GM20431 (cell line): ENCODE measurements around the gene PPARGC1A.

Source experiments
- in situ Hi-C: fragments of 300-500 bp; cut with MseI, MboI; formaldehyde crosslinking; loops from one replicate; pipeline ENCODE4 v1.15.0; 2020; ENCODE audit warnings: low sequenced_read_pairs; ENCODE audit not compliant: unreplicated experiment

PPARGC1A gene, protein sequence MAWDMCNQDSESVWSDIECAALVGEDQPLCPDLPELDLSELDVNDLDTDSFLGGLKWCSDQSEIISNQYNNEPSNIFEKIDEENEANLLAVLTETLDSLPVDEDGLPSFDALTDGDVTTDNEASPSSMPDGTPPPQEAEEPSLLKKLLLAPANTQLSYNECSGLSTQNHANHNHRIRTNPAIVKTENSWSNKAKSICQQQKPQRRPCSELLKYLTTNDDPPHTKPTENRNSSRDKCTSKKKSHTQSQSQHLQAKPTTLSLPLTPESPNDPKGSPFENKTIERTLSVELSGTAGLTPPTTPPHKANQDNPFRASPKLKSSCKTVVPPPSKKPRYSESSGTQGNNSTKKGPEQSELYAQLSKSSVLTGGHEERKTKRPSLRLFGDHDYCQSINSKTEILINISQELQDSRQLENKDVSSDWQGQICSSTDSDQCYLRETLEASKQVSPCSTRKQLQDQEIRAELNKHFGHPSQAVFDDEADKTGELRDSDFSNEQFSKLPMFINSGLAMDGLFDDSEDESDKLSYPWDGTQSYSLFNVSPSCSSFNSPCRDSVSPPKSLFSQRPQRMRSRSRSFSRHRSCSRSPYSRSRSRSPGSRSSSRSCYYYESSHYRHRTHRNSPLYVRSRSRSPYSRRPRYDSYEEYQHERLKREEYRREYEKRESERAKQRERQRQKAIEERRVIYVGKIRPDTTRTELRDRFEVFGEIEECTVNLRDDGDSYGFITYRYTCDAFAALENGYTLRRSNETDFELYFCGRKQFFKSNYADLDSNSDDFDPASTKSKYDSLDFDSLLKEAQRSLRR

DNA sequence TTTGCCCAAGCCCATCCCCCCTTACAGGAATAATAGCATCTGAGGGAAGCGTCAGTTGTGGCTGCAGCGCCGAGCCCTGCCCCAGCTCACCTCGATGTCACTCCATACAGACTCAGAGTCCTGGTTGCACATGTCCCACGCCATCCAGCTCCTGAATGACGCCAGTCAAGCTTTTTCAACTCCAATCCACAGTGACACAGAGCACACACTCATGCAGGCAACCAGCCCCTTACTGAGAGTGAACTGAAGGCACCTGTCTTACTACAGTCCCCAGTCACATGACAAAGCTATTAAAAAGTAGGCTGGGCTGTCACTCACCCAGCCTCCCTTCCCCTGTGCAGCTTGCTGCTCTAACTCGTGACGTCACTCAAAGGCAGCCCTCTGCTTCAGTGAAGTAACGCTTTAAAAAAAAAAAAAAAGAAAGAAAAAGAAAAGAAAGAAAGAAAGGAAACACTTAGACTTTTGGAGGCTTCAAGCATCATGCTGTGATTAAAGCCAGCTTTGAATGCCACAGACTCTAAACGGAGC, at the start of gene PPARGC1A:
Gene PPARGC1A (minus strand): TSS at position 234 of the 528 bp plus-strand sequence. CDS start 90 bp downstream, at position 144.
- in situ Hi-C loops: no loop called here

DNA sequence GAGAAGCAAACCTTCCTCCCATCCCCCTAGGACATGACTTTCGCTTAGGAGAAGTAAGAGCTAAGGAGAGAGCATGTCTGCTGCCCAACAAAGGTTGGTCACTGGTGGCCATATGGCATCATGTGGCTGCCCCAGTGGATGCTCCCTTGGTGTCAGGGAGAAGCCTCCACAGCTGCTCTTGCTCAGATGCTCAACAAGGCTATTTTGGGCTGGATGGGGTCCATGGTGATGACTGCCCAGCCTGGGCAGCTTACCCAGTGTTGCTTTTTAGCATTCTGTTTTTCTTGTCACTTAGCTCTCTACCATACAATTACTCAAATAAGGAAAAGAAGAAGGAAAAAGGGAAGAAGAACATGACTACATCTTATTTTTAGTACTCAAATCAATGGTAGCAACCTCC, 48.9 kb upstream of the PPARGC1A start:
- in situ Hi-C loops: no loop called here

DNA sequence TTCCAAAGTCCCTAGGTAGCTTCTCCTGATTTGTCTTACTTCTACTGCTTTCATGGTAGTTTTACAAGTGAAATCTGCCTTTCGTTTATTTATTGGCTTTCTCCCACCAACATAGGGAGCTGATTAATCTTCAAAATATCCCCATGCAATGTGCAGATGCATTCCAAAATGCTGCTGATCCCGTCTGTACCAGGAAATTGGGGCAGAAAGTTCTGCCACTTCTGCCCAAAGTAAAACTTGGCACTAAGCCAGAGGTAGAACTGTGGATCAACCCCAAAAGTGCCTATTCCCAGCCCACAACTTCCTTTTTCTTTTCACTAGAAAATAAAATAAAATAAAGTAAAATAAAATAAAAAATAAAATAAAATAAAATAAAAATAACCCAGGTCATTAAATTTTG, 47.3 kb upstream of the PPARGC1A start:
- in situ Hi-C loops: no loop called here

DNA sequence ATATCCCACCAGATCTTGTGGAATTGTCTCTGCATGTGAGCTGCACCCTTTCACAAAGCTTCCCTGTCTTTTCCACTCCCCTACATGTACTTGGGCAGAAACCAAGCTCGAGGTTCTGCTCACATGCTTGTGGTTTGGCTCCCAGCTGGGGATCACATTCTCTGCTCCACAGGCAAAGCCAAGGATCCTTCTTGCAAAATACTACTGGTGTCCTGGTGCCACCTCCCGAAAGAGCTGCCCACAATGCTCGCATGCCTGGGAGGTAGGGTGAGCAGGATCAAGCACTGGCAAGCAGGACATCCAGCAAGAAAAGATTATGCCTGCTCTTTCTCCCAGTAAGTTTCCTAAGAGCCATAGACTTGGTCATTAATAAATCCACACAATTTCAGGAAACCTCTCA, 45.1 kb upstream of the PPARGC1A start:
- in situ Hi-C loops: no loop called here

DNA sequence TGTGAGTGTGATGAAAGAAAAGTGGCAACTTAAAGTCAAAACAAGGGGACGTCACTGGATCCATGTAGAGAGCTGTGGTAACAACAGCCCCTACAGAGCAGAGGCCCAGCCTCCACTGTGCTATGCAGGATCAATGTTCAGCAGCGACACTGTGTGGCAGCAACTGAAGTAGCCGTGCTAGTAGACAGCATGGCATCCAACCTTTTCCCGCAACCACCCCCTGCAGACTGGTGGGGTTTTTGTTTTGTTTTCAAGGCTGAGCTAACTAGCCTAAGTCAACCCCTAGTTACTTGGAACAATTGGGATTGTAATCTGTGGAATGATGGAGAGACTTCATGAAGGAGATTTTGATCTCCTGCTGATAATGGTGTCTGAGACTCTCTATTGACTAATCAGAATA, 44.4 kb upstream of the PPARGC1A start:
- in situ Hi-C loops: no loop called here

DNA sequence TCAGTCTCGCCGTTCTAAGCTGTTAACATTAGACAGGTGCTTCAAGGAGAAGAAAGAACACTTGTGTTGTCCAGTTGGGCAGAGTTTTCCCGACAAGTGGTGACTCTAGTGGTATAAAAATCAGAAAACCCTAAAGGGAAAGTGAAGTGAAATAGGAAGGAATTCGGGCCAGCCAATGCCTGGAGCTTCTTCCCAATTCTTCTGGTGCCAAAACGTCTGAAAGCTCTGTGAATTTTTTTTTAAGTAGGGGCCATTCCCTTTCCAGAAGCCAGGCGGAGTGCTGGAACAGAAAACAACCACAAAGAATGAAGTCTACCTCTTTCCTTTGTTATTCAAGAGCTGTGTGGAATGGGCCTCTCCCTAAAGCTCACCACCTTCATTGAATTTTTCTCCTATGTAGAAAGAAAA, 43.1 kb upstream of the PPARGC1A start:
- in situ Hi-C loops: no loop called here

DNA sequence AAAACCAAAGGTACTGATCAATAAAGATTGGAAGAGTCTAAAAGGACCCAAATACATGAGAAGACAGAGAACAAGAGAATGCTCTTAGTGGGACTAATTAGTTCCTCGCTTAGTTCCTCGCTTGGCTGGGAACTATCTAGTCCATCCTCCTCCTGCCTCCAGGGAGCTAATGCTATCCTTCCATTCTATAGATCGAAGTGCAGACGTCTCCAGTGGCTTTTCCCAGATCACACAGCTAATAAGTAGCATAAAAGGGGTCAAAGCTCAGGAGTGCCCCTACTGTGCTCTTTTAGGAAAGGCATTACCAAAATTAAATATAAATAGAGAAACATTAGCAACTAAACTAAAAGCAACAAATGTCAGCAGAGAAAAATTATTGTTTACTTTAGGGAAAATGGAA, 42.3 kb upstream of the PPARGC1A start:
- in situ Hi-C loops: no loop called here

DNA sequence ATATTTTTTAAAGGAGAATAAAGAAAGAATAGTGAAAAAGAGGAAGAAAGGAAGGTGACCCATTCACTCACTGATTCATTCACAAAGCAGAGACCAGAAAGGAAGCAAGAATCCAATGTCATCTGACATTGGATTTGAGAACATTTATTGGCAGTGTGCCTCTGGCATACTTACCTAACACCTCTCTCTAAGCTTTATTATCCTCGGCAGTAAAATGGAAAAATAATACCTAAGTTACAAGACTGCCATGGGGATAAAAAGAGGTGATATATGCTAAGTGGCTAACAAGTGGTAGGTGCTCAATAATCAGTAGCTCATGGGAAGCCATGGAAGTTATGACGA, 41.6 kb upstream of the PPARGC1A start:
- in situ Hi-C loops: no loop called here

DNA sequence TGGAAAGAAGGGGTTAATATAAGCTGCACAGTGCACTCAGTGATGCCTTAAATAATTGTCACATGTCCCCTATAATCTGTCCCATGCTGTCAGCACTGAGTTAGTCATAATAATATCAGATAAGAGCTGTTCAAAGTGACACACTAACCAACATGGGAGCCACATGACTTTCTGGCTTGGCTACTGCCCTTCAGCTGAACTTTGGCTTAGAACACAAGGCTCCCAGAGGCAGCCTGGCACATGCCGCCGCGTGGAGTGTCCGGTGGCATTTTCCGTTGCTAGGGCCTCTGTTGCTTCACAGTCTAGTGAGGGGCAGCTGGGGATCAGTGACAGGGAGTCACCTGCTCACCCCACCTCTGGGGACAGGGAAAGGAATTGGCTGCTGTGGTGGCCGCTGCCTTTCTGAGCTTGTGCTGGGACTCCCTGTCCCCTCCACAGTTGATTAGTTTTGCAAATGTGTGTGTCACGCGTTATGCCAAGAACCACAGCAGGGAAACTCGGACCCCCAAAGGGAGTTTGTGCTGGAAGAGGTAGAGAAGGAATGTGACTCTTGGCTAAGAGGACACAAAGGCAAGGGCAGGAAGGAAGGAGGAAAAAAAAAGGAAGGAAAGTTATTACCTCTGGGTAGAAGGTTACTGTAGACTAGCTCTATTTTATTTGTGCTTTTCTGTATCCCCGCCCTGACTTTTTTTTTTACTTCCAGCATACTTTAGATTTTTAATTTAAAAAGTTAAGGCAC, 41.1 kb upstream of the PPARGC1A start:
- in situ Hi-C loops: no loop called here

DNA sequence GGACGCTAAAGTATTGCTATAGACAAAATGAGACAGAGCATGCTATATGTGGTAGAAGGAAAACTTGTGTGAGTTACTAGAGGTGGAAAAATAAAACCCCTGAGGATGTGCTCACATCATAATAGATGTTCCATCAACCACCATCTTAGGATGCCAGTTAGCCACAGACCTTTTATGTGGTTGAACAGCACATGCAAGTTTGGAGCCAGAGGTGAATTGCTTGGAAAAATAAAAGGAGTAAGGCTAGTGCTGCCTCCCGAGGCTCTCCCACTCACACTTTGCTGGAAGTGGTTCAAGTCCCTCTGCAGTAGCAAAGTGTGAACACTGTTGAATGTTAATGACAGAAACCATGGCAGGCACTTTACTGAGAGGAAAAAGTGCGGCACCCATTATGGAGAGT, 39.4 kb upstream of the PPARGC1A start:
- in situ Hi-C loops: no loop called here

DNA sequence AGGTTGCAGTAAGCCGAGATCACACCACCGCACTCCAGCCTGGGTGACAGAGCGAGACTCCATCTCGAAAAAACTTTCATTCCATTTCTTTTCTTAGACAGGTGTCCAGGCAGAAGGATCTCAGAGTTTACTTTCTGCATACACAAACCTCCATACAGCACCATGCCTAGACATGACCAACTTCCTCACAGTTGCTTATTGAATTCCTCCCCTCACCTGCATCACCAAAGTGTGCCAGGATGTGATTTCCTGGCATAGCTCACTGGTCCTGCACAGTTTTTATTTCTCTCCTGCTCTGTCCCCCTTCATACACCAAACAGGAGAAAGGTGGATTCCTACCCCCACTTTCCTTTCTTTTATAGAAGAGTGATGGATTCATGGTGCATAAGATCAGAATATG, 34.7 kb upstream of the PPARGC1A start:
- in situ Hi-C loops: no loop called here

DNA sequence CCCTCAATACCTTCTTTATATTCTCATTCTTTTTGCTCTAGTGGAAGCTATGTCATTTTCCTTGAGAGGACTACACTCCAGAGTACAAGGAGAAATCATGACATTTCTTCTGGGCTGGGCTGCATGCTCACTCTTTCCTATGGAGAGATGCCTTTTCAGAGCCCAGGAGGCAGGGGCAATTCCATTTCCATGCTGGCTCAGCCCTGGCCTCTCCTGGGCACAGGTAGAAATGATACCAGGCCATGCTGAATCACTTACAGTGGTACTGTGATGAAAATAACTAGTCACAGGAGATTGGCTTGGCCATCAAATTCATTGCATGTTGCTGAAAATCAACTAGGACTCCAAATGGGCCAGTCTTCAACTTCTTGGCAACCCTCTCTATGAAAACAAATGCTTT, 34.0 kb upstream of the PPARGC1A start:
- in situ Hi-C loops: no loop called here

DNA sequence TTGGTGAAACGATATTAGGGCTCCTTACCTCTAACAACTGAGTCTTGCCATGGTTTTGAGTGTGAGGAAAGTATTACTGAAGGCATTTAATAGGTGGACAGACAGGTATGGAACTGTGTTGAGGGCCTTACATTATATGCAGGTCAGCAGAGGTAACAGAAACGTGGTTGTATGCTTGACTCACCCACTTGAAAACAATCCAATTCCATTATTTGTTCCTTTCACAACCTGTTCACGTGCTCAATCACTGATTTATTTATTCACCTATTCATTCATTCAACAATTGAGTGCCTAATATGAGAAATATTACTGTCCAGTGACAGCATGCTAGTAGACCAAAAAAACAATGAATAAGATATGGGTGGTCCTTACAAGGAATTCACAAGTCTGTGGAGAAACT, 33.3 kb upstream of the PPARGC1A start:
- in situ Hi-C loops: no loop called here

DNA sequence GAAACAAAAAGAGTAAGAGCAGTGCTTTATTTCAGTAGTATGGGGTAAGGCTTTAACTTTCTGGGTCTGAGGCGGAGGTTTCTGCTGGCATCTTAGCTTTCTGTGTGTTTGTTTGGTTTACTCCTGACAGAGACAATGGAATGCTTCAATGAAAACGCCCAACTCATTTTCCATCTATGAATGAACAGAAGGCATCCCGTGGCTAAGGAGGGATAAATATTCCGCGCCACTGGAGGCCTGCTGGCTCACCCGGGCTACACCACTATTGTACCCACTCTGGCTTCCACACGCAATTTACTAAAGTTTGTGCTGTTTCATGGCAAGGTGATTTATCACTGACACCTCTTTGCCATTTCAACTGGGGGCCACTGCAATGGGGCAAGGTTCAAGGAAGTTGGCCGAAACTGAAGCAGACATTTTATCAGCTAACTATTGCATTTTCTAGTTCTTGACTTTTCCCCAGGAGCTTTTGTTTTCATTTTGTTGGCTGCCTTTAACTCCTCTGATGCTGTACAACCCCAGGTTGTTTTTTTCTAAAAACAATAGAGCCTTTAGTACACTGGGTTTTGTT, 32.8 kb upstream of the PPARGC1A start:
- in situ Hi-C loops: no loop called here

DNA sequence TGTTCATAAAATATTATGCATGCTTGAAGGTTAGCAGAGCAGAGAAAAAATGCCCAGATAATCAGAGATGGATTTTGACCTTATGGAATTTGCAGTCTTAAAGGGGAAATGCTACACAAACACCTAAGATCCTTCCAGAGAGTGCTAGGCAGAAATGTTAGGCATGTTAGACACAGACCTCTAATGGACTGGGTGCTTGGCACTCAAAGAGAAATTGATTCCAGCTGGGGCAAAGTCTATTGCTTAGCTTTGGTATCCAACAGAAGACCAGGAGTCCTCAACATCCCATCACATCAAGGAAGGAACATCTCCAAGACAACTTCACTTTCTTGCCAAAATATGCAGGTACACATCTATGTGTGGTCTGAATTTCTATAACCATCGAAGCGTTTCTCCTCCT, 32.2 kb upstream of the PPARGC1A start:
- in situ Hi-C loops: no loop called here

DNA sequence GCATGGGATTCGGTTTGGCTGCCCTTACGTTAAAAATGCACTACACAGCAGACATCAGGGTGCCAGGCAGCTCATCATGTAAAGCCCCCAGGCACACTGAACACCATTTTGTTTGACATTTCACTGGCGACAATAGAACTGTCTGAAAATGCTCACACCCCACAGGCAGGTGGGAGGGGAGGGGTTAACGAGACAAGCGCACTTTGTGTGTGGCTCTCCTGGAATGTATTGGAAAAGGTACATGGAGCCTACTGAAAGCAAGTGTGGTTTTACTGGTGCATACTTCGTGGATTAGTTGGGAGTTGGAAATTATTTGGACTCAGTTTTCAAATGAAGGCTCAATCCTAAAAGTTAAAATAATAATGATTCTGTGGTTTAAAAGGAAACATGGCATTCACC, 31.6 kb upstream of the PPARGC1A start:
- in situ Hi-C loops: no loop called here

DNA sequence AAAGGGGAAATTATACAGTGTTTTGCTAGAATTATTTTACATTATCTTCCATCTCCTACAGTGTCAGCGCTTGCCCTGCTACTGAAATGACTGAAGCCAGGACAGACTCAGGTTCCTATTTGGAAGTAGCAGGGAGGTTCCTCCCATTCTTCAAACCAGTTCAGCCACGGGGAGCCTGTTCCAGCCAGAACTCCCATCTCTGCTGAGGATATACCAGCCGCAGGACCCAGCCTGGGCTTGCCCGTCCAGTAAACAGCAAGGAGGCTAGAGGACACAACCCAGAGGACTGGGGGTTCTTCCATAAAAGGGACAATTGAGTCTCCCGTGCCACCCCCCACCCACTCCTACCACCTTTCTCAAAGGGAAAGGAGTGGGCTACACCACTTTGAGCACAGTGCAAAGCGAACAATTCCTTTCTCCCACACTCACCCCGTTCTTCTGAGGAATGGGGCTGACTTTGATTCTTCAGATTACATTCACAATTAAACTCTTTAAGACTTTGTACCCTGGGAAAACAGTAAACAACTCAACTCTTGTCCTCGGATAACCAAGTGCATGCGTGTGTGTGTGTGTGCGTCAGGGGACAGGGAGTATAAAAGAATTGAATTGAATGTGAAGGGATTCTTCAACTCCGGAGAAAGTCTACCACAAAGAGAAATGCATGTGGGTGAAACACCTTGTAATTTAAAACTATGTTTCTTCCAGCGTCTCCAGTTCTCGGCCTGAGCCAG, 31.0 kb upstream of the PPARGC1A start:
- in situ Hi-C loops: no loop called here

DNA sequence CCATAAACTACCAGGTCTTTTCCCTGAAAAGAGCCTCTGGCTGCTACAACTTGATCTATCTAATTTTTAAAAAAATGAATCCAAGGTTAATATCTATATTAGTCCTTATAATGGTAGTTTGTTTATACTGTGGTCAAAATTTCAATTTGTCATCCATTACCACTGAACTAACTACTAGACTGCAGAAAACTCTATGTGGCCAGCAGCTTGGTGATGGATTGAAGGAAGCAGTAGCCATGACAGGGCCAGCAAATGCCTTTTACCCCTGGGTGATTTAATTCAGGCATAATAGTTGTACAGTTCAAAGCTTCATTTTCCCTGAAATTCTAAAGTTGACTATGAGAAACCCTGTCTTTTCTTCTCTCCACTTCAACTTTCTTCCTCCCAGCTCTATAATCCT, 30.4 kb upstream of the PPARGC1A start:
- in situ Hi-C loops: no loop called here

DNA sequence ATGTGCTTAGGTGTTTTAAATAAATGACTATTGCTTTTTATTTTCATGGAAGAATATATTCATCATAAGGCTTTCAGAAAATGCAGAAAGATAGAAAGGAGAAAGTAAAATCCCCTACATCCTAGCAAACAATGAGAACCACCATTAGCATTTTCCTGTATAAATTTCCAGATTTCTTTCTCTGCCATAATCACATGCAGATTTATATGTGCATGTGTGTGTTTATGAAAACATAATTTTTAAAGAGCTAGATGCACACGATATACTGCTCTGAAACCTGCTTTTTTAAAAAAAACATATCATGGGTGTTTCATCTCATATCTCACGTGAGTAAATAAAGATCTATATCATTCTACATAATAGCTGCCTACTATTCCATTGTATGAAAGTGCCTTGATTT, 26.4 kb upstream of the PPARGC1A start:
- in situ Hi-C loops: no loop called here
